NCI-H1930 (cell line): Measurements from ENCODE around the gene PIGK.

Source experiments
- DNase-seq, 2 experiments: peaks; one replicate each; lab custom pipeline; 2025; lab: John Stamatoyannopoulos, UW

PIGK gene

GRCh38 chr1:77096496-77097255 lies 122.6 kb downstream of the PIGK start:
- DNase-seq, result no peak

GRCh38 chr1:77095236-77095635 lies 124.0 kb downstream of the PIGK start:
- DNase-seq, result no peak

- no peak for DNase-seq
Observed at GRCh38 chr1:77089756-77090155, 129.5 kb downstream of the PIGK start.

- DNase-seq, result no peak
Observed at GRCh38 chr1:77085109-77085508, 134.1 kb downstream of the PIGK start.

- DNase-seq, result no peak
Observed at GRCh38 chr1:77084457-77084856, 134.8 kb downstream of the PIGK start.

GRCh38 chr1:77081834-77082233 lies 137.4 kb downstream of the PIGK start:
- DNase-seq, result no peak

- DNase-seq, result no peak
Observed at GRCh38 chr1:77076759-77077158, 142.5 kb downstream of the PIGK start.

- no peak for DNase-seq
Observed at GRCh38 chr1:77068013-77068412, 151.2 kb downstream of the PIGK start.

- peak; percentile 88 to 90 for DNase-seq
Observed at GRCh38 chr1:77065693-77066342, 153.4 kb downstream of the PIGK start.

GRCh38 chr1:77064246-77064645 lies 155.0 kb downstream of the PIGK start:
- DNase-seq, result no peak

GRCh38 chr1:77063118-77063517 lies 156.1 kb downstream of the PIGK start:
- no peak for DNase-seq

GRCh38 chr1:77061162-77061561 lies 158.1 kb downstream of the PIGK start:
- no peak for DNase-seq

GRCh38 chr1:77060000-77060399 lies 159.2 kb downstream of the PIGK start:
- no peak for DNase-seq

GRCh38 chr1:77057994-77058585 lies 161.1 kb downstream of the PIGK start:
- DNase-seq, result no peak

- no peak for DNase-seq
Observed at GRCh38 chr1:77056525-77056924, 162.7 kb downstream of the PIGK start.

- no peak for DNase-seq
Observed at GRCh38 chr1:77051425-77051824, 167.8 kb downstream of the PIGK start.

- DNase-seq, result no peak
Observed at GRCh38 chr1:77048615-77049005, 170.6 kb downstream of the PIGK start.

- no peak for DNase-seq
Observed at GRCh38 chr1:77047978-77048614, 171.1 kb downstream of the PIGK start.

GRCh38 chr1:77047575-77047974 lies 171.7 kb downstream of the PIGK start:
- no peak for DNase-seq

GRCh38 chr1:77044133-77044849 lies 174.9 kb downstream of the PIGK start:
- DNase-seq, result no peak

- no peak for DNase-seq
Observed at GRCh38 chr1:77040826-77041225, 178.4 kb downstream of the PIGK start.

- no peak for DNase-seq
Observed at GRCh38 chr1:77039739-77040138, 179.5 kb downstream of the PIGK start.
